Activated naive CD8-positive, alpha-beta T cell treated with anti-CD3 and anti-CD28 coated beads for 36 hours (primary cell): ENCODE measurements around the gene KLHL8. TPM values are rescaled to one million over a fixed set of nuclear protein-coding genes. Genes with fewer than 3 reads are reported as not detected.
A peak's percentile ranks its signal among the peaks of the same experiment; 100 is the strongest.

Experiments used
- DNase-seq: peaks from one replicate; pipeline ENCODE4 v3.0.0; 2021
- H3K27ac Mint-ChIP-seq: one replicate; pipeline ENCODE4 v1.8.0; 2022; ENCODE audit warnings: mild to moderate bottlenecking, moderate library complexity, mixed read lengths
- H3K27me3 Mint-ChIP-seq: one replicate; pipeline ENCODE4 v1.8.0; 2022; ENCODE audit warnings: mild to moderate bottlenecking, mixed read lengths
- H3K36me3 Mint-ChIP-seq: one replicate; pipeline ENCODE4 v1.8.0; 2021; ENCODE audit warnings: mild to moderate bottlenecking, mixed read lengths
- H3K4me1 Mint-ChIP-seq: one replicate; pipeline ENCODE4 v1.8.0; 2021; ENCODE audit warnings: mixed read lengths
- H3K4me3 Mint-ChIP-seq: one replicate; pipeline ENCODE4 v1.8.0; 2022; ENCODE audit warnings: mild to moderate bottlenecking, moderate library complexity, mixed read lengths
- H3K9me3 Mint-ChIP-seq: one replicate; pipeline ENCODE4 v1.8.0; 2022; ENCODE audit warnings: mixed read lengths
- total RNA-seq, 2 experiments: library from RNA; stranded (reverse); gene quantifications; one replicate each; pipeline ENCODE4 v1.2.3, GENCODE V29; 2021

The KLHL8 gene
- total RNA-seq = 10 to 100 TPM; 16.2 to 17.4 TPM

GRCh38 chr4:87220094-87220822 is at the start of gene KLHL8:
Gene KLHL8 (minus strand): TSS chr4:87220618. CDS start chr4:87195539, 25,079 bp downstream.
- H3K4me1 Mint-ChIP-seq = peaks cover 18% of the 10 kb centered on the region
- peak within 1 kb of the TSS; percentile 82 for H3K4me3 Mint-ChIP-seq
- no peaks in the 10 kb centered on the region for H3K9me3 Mint-ChIP-seq
- H3K27ac Mint-ChIP-seq = peak within 1 kb of the TSS; percentile 91
- no peaks in the 10 kb centered on the region for H3K27me3 Mint-ChIP-seq
- H3K36me3 Mint-ChIP-seq = peaks cover 3% of the 10 kb centered on the region
- peak; percentile 94 for DNase-seq

GRCh38 chr4:87270144-87270543 is 49.7 kb upstream of the KLHL8 start:
- no peak for DNase-seq
- Mint-ChIP-seq H3K4me3 (no peak overlapping the region), H3K4me1 (no peaks in the 10 kb centered on the region), H3K36me3 (no peaks in the 10 kb centered on the region), H3K27me3 (no peaks in the 10 kb centered on the region), H3K9me3 (no peaks in the 10 kb centered on the region), H3K27ac (no peak overlapping the region)

GRCh38 chr4:87268411-87268810 is 48.0 kb upstream of the KLHL8 start:
- no peaks in the 10 kb centered on the region for H3K4me1 Mint-ChIP-seq
- H3K4me3 Mint-ChIP-seq = no peak overlapping the region
- no peaks in the 10 kb centered on the region for H3K9me3 Mint-ChIP-seq

GRCh38 chr4:87266986-87267385 is 46.6 kb upstream of the KLHL8 start:
- H3K4me1 Mint-ChIP-seq = no peaks in the 10 kb centered on the region
- no peak overlapping the region for H3K4me3 Mint-ChIP-seq
- DNase-seq = no peak
- H3K9me3 Mint-ChIP-seq = peaks cover 3% of the 10 kb centered on the region
- H3K27ac Mint-ChIP-seq = no peak overlapping the region
- peaks cover 4% of the 10 kb centered on the region for H3K27me3 Mint-ChIP-seq
- peaks cover 2% of the 10 kb centered on the region for H3K36me3 Mint-ChIP-seq

More at GRCh38 chr4:87268411-87268810, 48.0 kb upstream of the KLHL8 start:
- DNase-seq = no peak
- Mint-ChIP-seq H3K27ac (no peak overlapping the region), H3K27me3 (no peaks in the 10 kb centered on the region), H3K36me3 (no peaks in the 10 kb centered on the region)

GRCh38 chr4:87262886-87263285 is 42.5 kb upstream of the KLHL8 start:
- H3K4me1 Mint-ChIP-seq = peaks cover 4% of the 10 kb centered on the region
- H3K4me3 Mint-ChIP-seq = no peak overlapping the region
- peaks cover 4% of the 10 kb centered on the region for H3K27me3 Mint-ChIP-seq
- DNase-seq = no peak
- H3K27ac Mint-ChIP-seq = no peak overlapping the region
- peaks cover 3% of the 10 kb centered on the region for H3K9me3 Mint-ChIP-seq
- peaks cover 2% of the 10 kb centered on the region for H3K36me3 Mint-ChIP-seq

- peaks cover 4% of the 10 kb centered on the region for H3K27me3 Mint-ChIP-seq
- no peak overlapping the region for H3K27ac Mint-ChIP-seq
- peaks cover 6% of the 10 kb centered on the region for H3K9me3 Mint-ChIP-seq
- H3K4me1 Mint-ChIP-seq = peaks cover 4% of the 10 kb centered on the region
- H3K36me3 Mint-ChIP-seq = peaks cover 2% of the 10 kb centered on the region
- DNase-seq = no peak
- no peak overlapping the region for H3K4me3 Mint-ChIP-seq
Observed at GRCh38 chr4:87260477-87260876, 40.1 kb upstream of the KLHL8 start.

GRCh38 chr4:87258677-87259076 is 38.3 kb upstream of the KLHL8 start:
- Mint-ChIP-seq H3K9me3 (peaks cover 7% of the 10 kb centered on the region), H3K36me3 (peaks cover 2% of the 10 kb centered on the region), H3K4me1 (peaks cover 4% of the 10 kb centered on the region), H3K27me3 (peaks cover 4% of the 10 kb centered on the region), H3K4me3 (no peak overlapping the region), H3K27ac (no peak overlapping the region)
- DNase-seq = no peak

- Mint-ChIP-seq H3K9me3 (peaks cover 4% of the 10 kb centered on the region), H3K27me3 (no peaks in the 10 kb centered on the region), H3K4me1 (peaks cover 4% of the 10 kb centered on the region), H3K36me3 (no peaks in the 10 kb centered on the region), H3K4me3 (no peak overlapping the region), H3K27ac (no peak overlapping the region)
- DNase-seq = no peak
Observed at GRCh38 chr4:87257523-87257922, 37.1 kb upstream of the KLHL8 start.

GRCh38 chr4:87255755-87256154 is 35.3 kb upstream of the KLHL8 start:
- H3K27ac Mint-ChIP-seq = no peak overlapping the region
- no peaks in the 10 kb centered on the region for H3K36me3 Mint-ChIP-seq
- no peak overlapping the region for H3K4me3 Mint-ChIP-seq
- DNase-seq = no peak
- H3K4me1 Mint-ChIP-seq = peaks cover 4% of the 10 kb centered on the region
- peaks cover 4% of the 10 kb centered on the region for H3K9me3 Mint-ChIP-seq
- no peaks in the 10 kb centered on the region for H3K27me3 Mint-ChIP-seq

- Mint-ChIP-seq H3K27me3 (peaks cover 4% of the 10 kb centered on the region), H3K4me3 (no peak overlapping the region), H3K4me1 (no peaks in the 10 kb centered on the region), H3K36me3 (no peaks in the 10 kb centered on the region), H3K9me3 (peaks cover 8% of the 10 kb centered on the region), H3K27ac (no peak overlapping the region)
- DNase-seq = no peak
Observed at GRCh38 chr4:87251106-87251505, 30.7 kb upstream of the KLHL8 start.

- Mint-ChIP-seq H3K9me3 (peaks cover 4% of the 10 kb centered on the region), H3K36me3 (no peaks in the 10 kb centered on the region), H3K4me1 (no peaks in the 10 kb centered on the region), H3K4me3 (no peak overlapping the region), H3K27ac (no peak overlapping the region), H3K27me3 (peaks cover 4% of the 10 kb centered on the region)
- no peak for DNase-seq
Observed at GRCh38 chr4:87250294-87250693, 29.9 kb upstream of the KLHL8 start.

- H3K4me3 Mint-ChIP-seq = no peak overlapping the region
- peaks cover 8% of the 10 kb centered on the region for H3K9me3 Mint-ChIP-seq
Observed at GRCh38 chr4:87249332-87250019, 29.1 kb upstream of the KLHL8 start.

GRCh38 chr4:87243426-87244053 is 23.1 kb upstream of the KLHL8 start:
- no peak for DNase-seq
- H3K4me3 Mint-ChIP-seq = no peak overlapping the region
- H3K36me3 Mint-ChIP-seq = peaks cover 17% of the 10 kb centered on the region
- peaks cover 23% of the 10 kb centered on the region for H3K9me3 Mint-ChIP-seq
- H3K4me1 Mint-ChIP-seq = no peaks in the 10 kb centered on the region
- no peak overlapping the region for H3K27ac Mint-ChIP-seq
- H3K27me3 Mint-ChIP-seq = peaks cover 4% of the 10 kb centered on the region

More at GRCh38 chr4:87249332-87250019, 29.1 kb upstream of the KLHL8 start:
- peaks cover 4% of the 10 kb centered on the region for H3K27me3 Mint-ChIP-seq
- H3K27ac Mint-ChIP-seq = no peak overlapping the region
- peaks cover 3% of the 10 kb centered on the region for H3K36me3 Mint-ChIP-seq
- DNase-seq = no peak
- H3K4me1 Mint-ChIP-seq = no peaks in the 10 kb centered on the region

- Mint-ChIP-seq H3K9me3 (peaks cover 19% of the 10 kb centered on the region), H3K4me1 (no peaks in the 10 kb centered on the region), H3K27ac (no peak overlapping the region), H3K36me3 (peaks cover 17% of the 10 kb centered on the region), H3K4me3 (no peak overlapping the region), H3K27me3 (no peaks in the 10 kb centered on the region)
- no peak for DNase-seq
Observed at GRCh38 chr4:87241336-87241735, 20.9 kb upstream of the KLHL8 start.

- no peaks in the 10 kb centered on the region for H3K4me1 Mint-ChIP-seq
- peaks cover 17% of the 10 kb centered on the region for H3K36me3 Mint-ChIP-seq
- no peak overlapping the region for H3K27ac Mint-ChIP-seq
- DNase-seq = no peak
- H3K27me3 Mint-ChIP-seq = no peaks in the 10 kb centered on the region
- H3K9me3 Mint-ChIP-seq = peaks cover 19% of the 10 kb centered on the region
- no peak overlapping the region for H3K4me3 Mint-ChIP-seq
Observed at GRCh38 chr4:87240341-87240740, 19.9 kb upstream of the KLHL8 start.
